HG02642 (cell line): Measurements from ENCODE around the gene CAPN8.
"Not testable (repeated sequence)": the region's sequence is repeated elsewhere in the genome, so short reads cannot be mapped to it uniquely, and the experiment has no call there.

Source experiments
- ATAC-seq: cut with Tn5 transposase; IDR thresholded peaks from one replicate; pipeline ENCODE4 v1.9.1; 2021; ENCODE audit warnings: mild to moderate bottlenecking; ENCODE audit not compliant: unreplicated experiment, poor library complexity

The CAPN8 gene

DNA sequence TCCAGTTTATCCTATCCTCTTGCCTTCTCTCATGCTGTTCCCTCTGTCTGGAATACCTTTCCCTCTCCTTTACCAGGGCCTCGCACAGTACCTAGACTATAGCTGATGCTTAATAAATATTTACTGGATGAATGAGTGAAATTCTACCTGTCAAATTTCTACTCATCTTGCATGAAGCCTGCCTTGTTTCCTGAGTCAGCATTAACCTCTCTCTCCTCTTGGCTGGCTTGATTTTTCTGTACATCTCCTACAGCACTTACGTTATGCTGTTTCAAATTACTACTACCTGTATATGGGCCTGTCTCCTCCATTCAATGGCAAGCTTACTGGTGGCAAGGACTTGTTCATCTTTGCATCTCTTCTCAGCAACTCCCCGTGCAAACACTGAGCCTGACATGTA is 130.8 kb downstream of the CAPN8 start:
- no peak for ATAC-seq

GRCh38 chr1:223533708-223534107 is 131.8 kb downstream of the CAPN8 start:
- no peak for ATAC-seq

DNA sequence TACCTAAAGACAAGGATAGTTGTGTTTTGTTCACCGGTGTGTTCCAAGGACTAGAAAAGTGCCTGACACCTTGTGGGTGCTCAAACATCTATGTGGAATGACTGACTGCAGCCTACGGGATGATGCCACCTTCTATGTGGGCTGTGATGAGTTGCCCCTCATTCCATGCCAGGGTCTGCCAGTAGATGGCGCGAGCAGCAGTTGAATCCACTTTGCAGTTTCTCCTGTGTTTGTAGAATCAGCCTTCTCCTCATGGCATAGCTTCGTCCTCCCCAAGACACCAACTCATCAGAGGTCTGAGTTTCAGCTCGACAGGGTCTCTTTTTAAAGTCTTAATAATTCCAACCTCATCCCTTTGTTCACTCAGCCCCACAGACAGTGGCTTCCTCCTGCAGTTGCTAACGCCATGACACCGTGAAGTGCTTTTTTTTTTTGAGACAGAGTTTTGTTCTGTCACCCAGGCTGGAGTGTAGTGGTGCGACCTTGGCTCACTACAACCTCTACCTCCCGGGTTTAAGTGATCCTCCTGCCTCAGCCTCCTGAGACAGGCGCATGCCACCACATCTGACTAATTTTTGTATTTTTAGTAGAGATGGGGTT is 133.7 kb downstream of the CAPN8 start:
- peak; percentile 69 for ATAC-seq

- peak; percentile 67 for ATAC-seq
These were observed 139.5 kb downstream of the CAPN8 start for GRCh38 chr1:223525957-223526356.

GRCh38 chr1:223525546-223525945 is 140.0 kb downstream of the CAPN8 start:
- ATAC-seq: no peak

- no peak for ATAC-seq
These were observed 140.5 kb downstream of the CAPN8 start for GRCh38 chr1:223524930-223525451.

DNA sequence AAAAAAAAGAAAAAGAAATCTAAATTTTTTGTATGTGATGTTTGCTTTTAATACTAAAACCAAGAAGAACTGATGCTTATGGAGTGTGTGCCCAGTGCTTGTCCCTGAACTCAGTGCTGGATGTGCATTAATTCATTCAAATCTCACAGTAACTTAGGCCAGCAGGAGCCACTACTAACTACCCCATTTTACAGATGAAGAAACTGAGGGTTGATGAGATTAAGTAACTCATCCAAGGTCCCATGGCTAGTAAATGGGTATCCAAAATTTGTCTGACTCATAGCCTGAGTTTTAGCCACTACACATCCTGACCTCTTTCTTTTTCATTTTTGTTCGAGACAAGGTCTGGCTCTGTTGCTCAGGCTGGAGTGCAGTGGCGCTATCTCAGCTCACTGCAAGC is 144.4 kb downstream of the CAPN8 start:
- ATAC-seq: no peak

DNA sequence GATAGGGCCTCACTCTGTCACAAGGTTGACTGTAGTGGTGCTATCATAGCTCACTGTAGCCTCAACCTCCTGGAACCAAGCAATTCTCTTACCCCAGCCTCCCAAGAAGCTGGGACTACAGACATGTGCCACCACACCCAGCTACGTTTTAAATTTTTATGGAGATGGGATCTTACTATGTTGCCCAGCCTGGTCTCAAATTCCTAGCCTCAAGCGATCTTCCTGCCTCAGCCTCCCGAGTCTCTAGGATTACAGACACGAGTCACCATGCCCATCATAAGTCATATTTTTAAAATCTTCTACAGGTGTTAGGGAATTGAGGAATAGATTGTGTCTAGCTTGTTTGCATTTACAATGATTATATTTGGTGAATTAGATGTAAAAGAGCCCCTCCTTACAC is 145.3 kb downstream of the CAPN8 start:
- no peak for ATAC-seq

- ATAC-seq: no peak
These were observed 146.4 kb downstream of the CAPN8 start for GRCh38 chr1:223519116-223519515.

DNA sequence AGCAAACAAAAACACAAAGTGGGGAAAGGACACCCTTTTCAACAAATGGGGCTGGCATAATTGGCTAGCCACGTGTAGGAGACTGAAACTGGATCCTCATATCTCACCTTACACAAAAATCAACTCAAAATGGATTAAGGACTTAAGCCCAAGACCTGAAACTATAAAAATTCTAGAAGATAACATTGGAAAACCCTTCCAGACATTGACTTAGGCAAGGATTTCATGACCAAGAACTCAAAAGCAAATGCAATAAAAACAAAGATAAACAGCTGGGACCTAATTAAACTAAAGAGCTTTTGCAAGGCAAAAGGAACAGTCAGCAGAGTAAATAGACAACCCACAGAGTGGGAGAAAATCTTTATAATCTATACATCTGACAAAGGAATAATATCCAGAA is 146.9 kb downstream of the CAPN8 start:
- not testable (repeated sequence) for ATAC-seq

DNA sequence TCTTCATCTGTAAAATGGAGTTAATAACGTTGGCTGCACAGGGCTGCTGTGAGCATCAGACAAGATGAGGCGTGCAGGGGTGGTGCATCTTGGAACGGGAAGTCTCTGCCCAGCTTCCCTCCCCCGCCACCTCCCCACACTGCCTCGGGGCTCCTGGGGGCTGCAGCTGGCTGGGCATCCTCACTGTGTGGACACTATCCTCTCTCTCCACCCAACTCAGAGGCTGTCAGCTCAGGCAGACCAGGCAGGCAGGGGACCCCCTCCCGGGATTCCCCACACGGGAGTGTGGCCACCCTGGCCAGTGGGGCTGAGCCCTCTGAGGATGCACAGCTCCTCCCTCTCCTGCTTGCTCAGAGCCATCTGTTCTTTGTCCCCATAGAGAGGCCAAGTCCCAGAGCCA is 149.6 kb downstream of the CAPN8 start:
- no peak for ATAC-seq

DNA sequence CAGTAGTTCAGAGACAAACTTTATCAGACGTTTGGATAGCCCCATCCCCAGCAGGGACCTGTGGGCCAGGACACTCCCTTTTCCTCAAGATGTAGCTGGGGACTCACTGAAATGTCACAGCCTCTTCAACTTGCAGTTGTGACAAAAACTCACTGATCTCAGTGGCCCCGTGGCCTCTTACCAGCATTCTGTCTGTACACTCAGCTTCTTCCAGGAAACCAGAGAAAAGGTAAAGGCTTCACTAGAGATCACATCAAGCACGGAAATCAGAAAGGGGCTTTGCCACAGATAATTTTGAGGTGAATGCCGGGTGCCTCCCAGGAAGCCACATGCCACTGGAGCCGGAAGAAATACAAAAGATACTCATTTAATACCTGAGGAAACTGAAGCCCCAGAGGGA is 150.1 kb downstream of the CAPN8 start:
- no peak for ATAC-seq

- no peak for ATAC-seq
These were observed 150.9 kb downstream of the CAPN8 start for GRCh38 chr1:223514644-223515043.

GRCh38 chr1:223513309-223513708 is 152.2 kb downstream of the CAPN8 start:
- no peak for ATAC-seq

GRCh38 chr1:223512057-223512456 is 153.4 kb downstream of the CAPN8 start:
- no peak for ATAC-seq

GRCh38 chr1:223508796-223509195 is 156.7 kb downstream of the CAPN8 start:
- ATAC-seq: no peak

DNA sequence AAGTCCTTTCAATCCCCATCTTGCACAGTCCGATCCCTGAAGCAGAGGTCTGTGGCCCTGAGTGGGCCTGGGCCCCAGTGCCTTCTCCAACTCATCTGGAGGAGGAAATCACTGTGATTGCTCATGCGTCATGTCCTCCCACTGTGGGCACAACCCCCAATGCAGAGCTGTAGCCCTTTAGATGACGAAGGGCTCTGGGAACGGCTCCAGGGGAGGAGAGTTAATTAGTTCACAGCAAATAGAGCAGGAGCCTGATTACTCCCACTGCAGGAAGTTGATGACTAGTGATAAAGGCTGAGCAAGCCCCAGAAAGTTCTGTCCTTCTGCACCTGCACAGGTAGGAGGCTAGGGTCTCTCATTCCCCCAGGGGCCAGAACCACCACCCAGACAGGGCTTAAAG is 160.8 kb downstream of the CAPN8 start:
- ATAC-seq: no peak

- no peak for ATAC-seq
These were observed 162.2 kb downstream of the CAPN8 start for GRCh38 chr1:223503348-223503747.

DNA sequence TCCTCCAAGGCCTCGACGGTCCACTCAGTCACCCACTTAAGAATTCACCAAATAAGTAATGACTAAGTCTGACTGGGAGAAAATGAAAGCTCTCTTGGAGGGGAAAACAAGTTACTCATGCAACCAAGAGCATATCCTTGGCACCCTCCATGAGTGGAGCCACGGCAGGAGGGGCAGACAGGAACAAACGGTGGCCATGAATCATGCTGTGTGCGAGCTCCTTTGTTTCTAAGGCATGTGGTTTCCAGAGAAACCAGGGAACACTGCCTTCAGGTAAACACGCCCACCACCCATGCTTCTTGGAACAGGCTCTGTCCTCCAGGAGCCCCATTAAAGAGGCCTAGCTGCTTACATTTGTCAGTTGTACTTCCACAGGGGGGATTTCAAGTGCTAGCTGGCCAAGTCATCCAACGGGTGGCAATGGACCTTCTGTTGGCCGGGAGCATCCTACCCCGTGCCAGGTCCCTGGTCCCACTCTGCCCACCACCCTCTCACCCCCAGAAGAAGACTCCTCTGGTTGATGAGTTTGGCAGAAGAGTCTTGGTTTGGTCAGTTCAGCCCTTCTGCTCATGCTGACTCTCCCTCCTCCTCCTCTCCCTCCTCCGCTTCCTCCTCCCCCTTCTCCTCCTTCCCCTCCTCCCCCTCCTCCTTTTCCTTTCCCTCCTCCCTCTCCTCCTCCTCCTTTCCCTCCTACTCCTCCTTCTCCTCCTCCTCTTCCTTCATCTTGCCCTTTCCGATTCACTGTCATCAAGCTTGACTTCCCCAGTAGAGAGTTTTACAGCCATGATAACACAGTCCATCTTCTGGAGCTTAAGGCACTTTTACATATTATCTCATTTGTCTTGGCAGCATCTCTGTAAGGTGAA is 164.7 kb downstream of the CAPN8 start:
- no peak for ATAC-seq

- no peak for ATAC-seq
These were observed 168.6 kb downstream of the CAPN8 start for GRCh38 chr1:223496883-223497282.

DNA sequence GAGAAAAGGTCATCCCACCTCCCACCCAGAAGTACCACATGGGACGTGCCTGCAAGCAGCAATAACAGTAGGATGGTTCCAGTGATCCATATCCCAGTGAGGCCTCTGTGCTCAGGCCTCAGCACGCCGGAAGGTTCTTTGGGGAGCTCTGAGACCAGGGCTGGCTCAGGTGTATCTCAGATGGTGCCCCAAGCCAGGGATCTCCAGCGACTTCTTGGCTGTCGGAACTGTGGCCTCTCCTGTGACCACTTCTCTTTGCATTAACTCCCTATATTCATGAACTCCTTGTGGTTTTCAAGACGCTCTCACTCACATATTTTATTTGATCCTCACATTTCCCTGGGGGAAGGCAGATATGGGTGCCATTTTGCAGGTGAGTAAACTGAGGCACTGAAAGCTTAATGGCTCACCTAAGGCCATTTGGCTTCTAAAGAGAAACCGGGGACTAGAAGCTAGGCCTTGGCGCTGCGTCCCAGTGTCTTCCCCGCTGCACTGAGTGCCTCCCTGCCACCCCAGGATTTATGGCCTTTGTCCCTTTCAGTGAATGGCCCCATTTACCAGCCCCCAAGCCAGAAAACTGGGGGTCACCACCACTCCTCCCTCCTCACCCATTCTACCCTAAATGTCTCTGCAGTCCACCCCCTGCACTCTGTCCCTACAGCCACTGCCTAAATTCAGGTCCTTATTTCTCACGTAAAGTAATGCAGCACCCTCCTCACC is 170.4 kb downstream of the CAPN8 start:
- no peak for ATAC-seq
